ENCODE results near the gene SMURF1. TPM values are rescaled to one million over a fixed set of nuclear protein-coding genes. Genes with fewer than 3 reads are reported as not detected.

SMURF1 gene
- total RNA-seq, 3 donors from 2014 or later (not counting 1 experiment from before 2014, with no cell fraction given), result 33.3 to 34.7 (median 34.2) TPM

- no peaks in the 10 kb centered on the region for H3K9me3 ChIP-seq (ENCODE audit: control insufficient read depth, insufficient read depth, low read length)
- H3K27ac Mint-ChIP-seq, result no peak overlapping the region
- H3K4me3 ChIP-seq (ENCODE audit: low read length), result no peak overlapping the region
- H3K27ac ChIP-seq (ENCODE audit: low read length), result no peak overlapping the region
- intact Hi-C loops (cut with micrococcal nuclease), result no loop called here
- no peaks in the 10 kb centered on the region for H3K36me3 Mint-ChIP-seq
- no peaks in the 10 kb centered on the region for H3K36me3 ChIP-seq (ENCODE audit: control insufficient read depth, insufficient read depth, low read length)
- H3K4me1 ChIP-seq (ENCODE audit: control insufficient read depth, insufficient read depth, low read length), result no peaks in the 10 kb centered on the region
- no peak for TF ChIP-seq CTCF (IDR thresholded peaks at IDR 0.05)
- DNase-seq (no peak), ATAC-seq (no peak)
- no peak overlapping the region for H3K4me3 Mint-ChIP-seq
- H3K4me1 Mint-ChIP-seq, result peaks cover 0 to 4% of the 10 kb centered on the region in 2 donors
- peaks cover 13 to 14% of the 10 kb centered on the region in 2 donors for H3K27me3 Mint-ChIP-seq (ENCODE audit: low read depth in 2 of 2)
- no peaks in the 10 kb centered on the region for H3K27me3 ChIP-seq (ENCODE audit: control insufficient read depth, insufficient read depth, low read length)
- H3K9me3 Mint-ChIP-seq, result no peaks in the 10 kb centered on the region
These were observed 12.7 kb upstream of the SMURF1 start for GRCh38 chr7:99156649-99157048.

- no peak overlapping the region for H3K4me3 Mint-ChIP-seq
- no peaks in the 10 kb centered on the region for H3K9me3 ChIP-seq (ENCODE audit: control insufficient read depth, insufficient read depth, low read length)
- 20% methylated on average over 1 of the region's 1 CpG for WGBS (ENCODE audit: insufficient coverage)
- no peak for ATAC-seq
- no peak for DNase-seq
- H3K27ac Mint-ChIP-seq, result no peak overlapping the region
- intact Hi-C loops (cut with micrococcal nuclease), result no loop called here
- H3K4me3 ChIP-seq (ENCODE audit: low read length), result no peak overlapping the region
- no peak overlapping the region for H3K27ac ChIP-seq (ENCODE audit: low read length)
- no peaks in the 10 kb centered on the region for H3K4me1 Mint-ChIP-seq
- H3K4me1 ChIP-seq (ENCODE audit: control insufficient read depth, insufficient read depth, low read length), result no peaks in the 10 kb centered on the region
- no peaks in the 10 kb centered on the region for H3K36me3 ChIP-seq (ENCODE audit: control insufficient read depth, insufficient read depth, low read length)
- H3K27me3 ChIP-seq (ENCODE audit: control insufficient read depth, insufficient read depth, low read length), result no peaks in the 10 kb centered on the region
- TF ChIP-seq CTCF (IDR thresholded peaks at IDR 0.05), result no peak
- no peaks in the 10 kb centered on the region for H3K36me3 Mint-ChIP-seq
- no peaks in the 10 kb centered on the region for H3K9me3 Mint-ChIP-seq
- peaks cover 11 to 14% of the 10 kb centered on the region in 2 donors for H3K27me3 Mint-ChIP-seq (ENCODE audit: low read depth in 2 of 2)
These were observed 11.3 kb upstream of the SMURF1 start for GRCh38 chr7:99155211-99155610.

- no peak overlapping the region for H3K4me3 Mint-ChIP-seq
These were observed 3.1 kb upstream of the SMURF1 start for GRCh38 chr7:99146979-99147378.

More at GRCh38 chr7:99146979-99147378, 3.1 kb upstream of the SMURF1 start:
- DNase-seq (no peak), ATAC-seq (no peak)
- Histone ChIP-seq H3K9me3 (ENCODE audit: control insufficient read depth, insufficient read depth, low read length) (no peaks in the 10 kb centered on the region), H3K27me3 (ENCODE audit: control insufficient read depth, insufficient read depth, low read length) (peaks cover 2% of the 10 kb centered on the region), H3K36me3 (ENCODE audit: control insufficient read depth, insufficient read depth, low read length) (no peaks in the 10 kb centered on the region), H3K4me1 (ENCODE audit: control insufficient read depth, insufficient read depth, low read length) (peaks cover 18% of the 10 kb centered on the region), H3K4me3 (ENCODE audit: low read length) (no peak overlapping the region), H3K27ac (ENCODE audit: low read length) (no peak overlapping the region)
- 85% methylated on average over 3 of the region's 4 CpGs for WGBS (ENCODE audit: insufficient coverage)
- intact Hi-C loops (cut with micrococcal nuclease), result no loop called here
- peaks cover 19% of the 10 kb centered on the region in 2 donors for H3K4me1 Mint-ChIP-seq
- H3K36me3 Mint-ChIP-seq, result no peaks in the 10 kb centered on the region
- peaks cover 2 to 13% of the 10 kb centered on the region in 2 donors for H3K27me3 Mint-ChIP-seq (ENCODE audit: low read depth in 2 of 2)
- H3K27ac Mint-ChIP-seq, result no peak overlapping the region
- H3K9me3 Mint-ChIP-seq, result peaks cover 0 to 2% of the 10 kb centered on the region in 2 donors
- TF ChIP-seq CTCF (IDR thresholded peaks at IDR 0.05), result no peak
